ENCODE data around the gene BCL2L12.
"Not testable (repeated sequence)": the region's sequence is repeated elsewhere in the genome, so short reads cannot be mapped to it uniquely, and the experiment has no call there.

The BCL2L12 gene

DNA sequence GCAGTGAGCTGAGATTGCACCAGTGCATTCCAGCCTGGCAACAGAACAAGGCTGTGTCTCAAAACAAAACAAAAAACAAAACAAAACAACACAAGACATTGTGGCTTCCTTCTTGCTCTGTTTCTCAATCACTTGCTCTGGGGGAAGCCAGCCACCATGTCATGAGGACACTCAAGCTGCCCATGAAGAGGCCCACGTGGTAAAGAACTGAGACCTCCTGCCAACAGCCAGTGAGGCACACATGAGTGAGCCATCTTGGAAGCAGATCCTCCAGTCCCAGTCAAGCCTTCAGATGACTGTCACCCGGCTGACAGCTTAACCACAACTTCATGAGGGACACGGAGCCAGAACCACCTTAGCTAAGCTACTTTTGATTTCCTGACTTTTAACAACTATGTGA is 50.4 kb downstream of the BCL2L12 start:
- no peak for DNase-seq

DNA sequence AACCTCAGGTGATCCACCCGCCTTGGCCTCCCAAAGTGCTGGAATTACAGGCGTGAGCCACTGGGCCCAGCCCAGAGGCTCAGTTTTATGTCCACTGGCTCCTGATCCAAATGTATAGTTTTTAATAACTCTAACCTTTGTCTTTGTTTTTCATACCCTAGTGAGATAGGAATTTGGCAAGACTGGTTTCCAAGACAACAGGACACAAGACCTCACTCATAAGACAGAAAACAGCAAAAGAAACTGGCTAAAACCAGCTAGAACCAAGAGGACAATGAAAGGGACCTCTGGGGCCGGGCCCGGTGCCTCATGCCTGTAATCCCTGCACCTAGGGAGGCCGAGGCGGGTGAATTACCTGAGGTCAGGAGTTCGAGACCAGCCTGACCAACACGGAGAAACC is 52.8 kb downstream of the BCL2L12 start:
- DNase-seq = no peak

DNA sequence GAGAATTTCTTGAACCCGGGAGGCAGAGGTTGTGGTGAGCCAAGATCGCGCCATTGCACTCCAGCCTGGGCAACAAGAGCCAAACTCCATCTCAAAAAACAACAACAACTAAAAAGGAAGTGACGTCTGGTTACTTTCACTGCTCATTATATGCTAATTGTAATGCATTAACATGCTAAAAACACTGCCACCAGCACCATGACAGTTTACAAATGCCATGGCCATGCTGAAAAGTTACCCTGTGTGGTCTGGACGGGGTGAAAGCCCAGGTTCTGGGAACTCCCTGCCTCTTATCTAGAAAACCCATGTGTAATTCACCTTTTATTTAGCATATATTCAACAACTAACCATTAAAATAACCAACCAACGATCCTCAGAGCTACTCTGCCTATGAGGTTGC is 53.3 kb downstream of the BCL2L12 start:
- peak; percentile 13 for DNase-seq

DNA sequence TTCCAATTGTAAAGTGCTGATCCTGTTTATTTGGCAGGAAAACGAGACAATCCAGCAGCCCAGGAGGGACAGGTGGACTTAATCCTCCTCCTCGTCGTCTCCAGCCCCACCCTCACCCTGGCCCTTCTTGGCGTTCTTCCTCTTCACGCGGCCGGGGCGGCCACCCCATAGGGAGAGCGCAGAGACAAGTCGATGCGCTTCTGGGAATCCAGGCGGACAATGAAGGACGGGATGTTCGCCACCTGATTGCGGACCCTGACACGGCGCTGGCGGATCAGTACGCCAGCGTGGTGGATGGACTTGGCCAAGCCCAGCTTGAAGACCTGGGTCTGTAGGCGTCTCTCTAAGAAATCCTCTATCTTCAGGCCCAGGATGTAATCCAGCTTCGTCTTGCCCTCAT is 53.7 kb downstream of the BCL2L12 start:
- not testable (repeated sequence) for DNase-seq
